IMR-90 (cell line): ENCODE data around the gene ETNK1.

ENCODE experiments used
- BHLHE40 ChIP-seq: fragments of 150-350 bp; IDR thresholded peaks from 2 replicates; pipeline ENCODE4 v1.6.1; 2016; ENCODE audit warnings: mild to moderate bottlenecking, low read depth, low read length
- CEBPB ChIP-seq: IDR thresholded peaks from 2 replicates; pipeline ENCODE4 v1.6.1; 2012; ENCODE audit warnings: low read depth, low read length, improper control_type of control experiment
- CHD1 ChIP-seq: IDR thresholded peaks from 2 replicates; pipeline ENCODE4 v1.6.1; 2012; ENCODE audit warnings: low read depth, low read length, improper control_type of control experiment
- CTCF ChIP-seq: conservative IDR thresholded peaks from 2 replicates; pipeline ENCODE4 v1.5.1; 2012; ENCODE audit warnings: mild to moderate bottlenecking, low read depth, low read length, improper control_type of control experiment
- FOS ChIP-seq: fragments of 150-350 bp; IDR thresholded peaks from 2 replicates; pipeline ENCODE4 v1.6.1; 2016; ENCODE audit warnings: low read depth, low read length
- MAFK ChIP-seq: IDR thresholded peaks from 2 replicates; pipeline ENCODE4 v1.6.1; 2012; ENCODE audit warnings: low read depth, low read length, improper control_type of control experiment
- MAZ ChIP-seq: IDR thresholded peaks from 2 replicates; pipeline ENCODE4 v1.6.1; 2012; ENCODE audit warnings: low read depth, mild to moderate bottlenecking, low read length, improper control_type of control experiment, moderate library complexity, borderline replicate concordance
- POLR2A ChIP-seq: IDR thresholded peaks from 2 replicates; pipeline ENCODE4 v1.6.1; 2012; ENCODE audit warnings: mild to moderate bottlenecking, low read depth, low read length
- RAD21 ChIP-seq: IDR thresholded peaks from 2 replicates; pipeline ENCODE4 v1.6.1; 2012; ENCODE audit warnings: low read length, improper control_type of control experiment
- RCOR1 ChIP-seq: IDR thresholded peaks from 2 replicates; pipeline ENCODE4 v1.6.1; 2012; ENCODE audit warnings: mild to moderate bottlenecking, low read length, improper control_type of control experiment; ENCODE audit not compliant: insufficient replicate concordance
- RFX5 ChIP-seq: IDR thresholded peaks from 2 replicates; pipeline ENCODE4 v1.8.0; 2012; ENCODE audit warnings: low read depth, mild to moderate bottlenecking, low read length, moderate library complexity
- SMC3 ChIP-seq: fragments of 150-350 bp; IDR thresholded peaks from 2 replicates; pipeline ENCODE4 v1.6.1; 2016; ENCODE audit warnings: low read depth, mild to moderate bottlenecking, antibody characterized with exemption, low read length, moderate library complexity
- TF ChIP-seq, protein P1 (sequence below): fragments of 150-350 bp; IDR thresholded peaks from 2 replicates; pipeline ENCODE4 v1.6.1; 2017; ENCODE audit warnings: mild to moderate bottlenecking, antibody characterized with exemption, low read length, low read depth

GRCh38 chr12:22719745-22720144, 94.8 kb downstream of the ETNK1 start:
- no peak for TF ChIP-seq CTCF
- no peak for TF ChIP-seq RFX5
- no peak for TF ChIP-seq FOS
- TF ChIP-seq BHLHE40, result no peak
- TF ChIP-seq RAD21, result no peak
- TF ChIP-seq POLR2A, result no peak
- no peak for TF ChIP-seq RCOR1
- no peak for TF ChIP-seq CHD1
- TF ChIP-seq CEBPB, result no peak
- TF ChIP-seq, protein P1, sequence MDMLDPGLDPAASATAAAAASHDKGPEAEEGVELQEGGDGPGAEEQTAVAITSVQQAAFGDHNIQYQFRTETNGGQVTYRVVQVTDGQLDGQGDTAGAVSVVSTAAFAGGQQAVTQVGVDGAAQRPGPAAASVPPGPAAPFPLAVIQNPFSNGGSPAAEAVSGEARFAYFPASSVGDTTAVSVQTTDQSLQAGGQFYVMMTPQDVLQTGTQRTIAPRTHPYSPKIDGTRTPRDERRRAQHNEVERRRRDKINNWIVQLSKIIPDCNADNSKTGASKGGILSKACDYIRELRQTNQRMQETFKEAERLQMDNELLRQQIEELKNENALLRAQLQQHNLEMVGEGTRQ, result no peak
- TF ChIP-seq SMC3, result no peak
- TF ChIP-seq MAZ, result no peak
- TF ChIP-seq MAFK, result no peak
